Common myeloid progenitor, CD34-positive (primary cell): ENCODE measurements around the gene AKAP5.
"Not testable (repeated sequence)": the region's sequence is repeated elsewhere in the genome, so short reads cannot be mapped to it uniquely, and the experiment has no call there.

Source experiments
- CTCF ChIA-PET: fragments of 350-600 bp; sonication (Branson Sonifier 250); formaldehyde crosslinking; loops from one replicate; lab custom pipeline; 2021; ENCODE audit warnings: antibody characterized with exemption; lab: Charles Lee
- POLR2A ChIA-PET: fragments of 350-600 bp; sonication (Branson Sonifier 250); formaldehyde crosslinking; loops from one replicate; lab custom pipeline; 2021; ENCODE audit warnings: antibody characterized with exemption; lab: Charles Lee
- DNase-seq, 3 donors: peaks; one replicate each; pipeline versions ENCODE4 v3.0.0 to v3.0.0-alpha.2; 2013
- H3K27ac ChIP-seq, 2 experiments: 1 replicate in 1 of 2; 2 replicates in 1 of 2; pipeline ENCODE4 v1.7.0; 2013; ENCODE audit warnings: inconsistent platforms in 2 of 2, low read length in 2 of 2, mild to moderate bottlenecking in 2 of 2, low read depth in 1 of 2, moderate library complexity in 1 of 2; ENCODE audit not compliant: severe bottlenecking in 2 of 2, insufficient read depth in 1 of 2, poor library complexity in 1 of 2
- H3K27me3 ChIP-seq, 5 experiments: replicated peaks in 2 of 5; 1 replicate in 3 of 5; 2 replicates in 2 of 5; pipeline versions ENCODE4 v1.6.1 to v1.7.0; 2013; ENCODE audit warnings: low read length in 4 of 5, mild to moderate bottlenecking in 2 of 5, moderate library complexity in 2 of 5, inconsistent platforms in 1 of 5; ENCODE audit not compliant: insufficient read depth in 5 of 5, control insufficient read depth in 4 of 5
- H3K36me3 ChIP-seq, 4 experiments: 1 replicate in 2 of 4; 2 replicates in 2 of 4; pipeline versions ENCODE4 v1.6.1 to v1.7.0; 2013; ENCODE audit warnings: low read length in 3 of 4, control low read depth in 1 of 4, mild to moderate bottlenecking in 1 of 4; ENCODE audit not compliant: control insufficient read depth in 4 of 4, insufficient read depth in 4 of 4
- H3K4me1 ChIP-seq, 4 experiments: 1 replicate in 3 of 4; 2 replicates in 1 of 4; pipeline versions ENCODE4 v1.6.1 to v1.7.1; 2013; ENCODE audit warnings: low read length in 3 of 4, mild to moderate bottlenecking in 3 of 4, control low read depth in 1 of 4, inconsistent platforms in 1 of 4, moderate library complexity in 1 of 4; ENCODE audit not compliant: control insufficient read depth in 4 of 4, insufficient read depth in 4 of 4; ENCODE audit errors: control extremely low read depth in 1 of 4
- H3K4me3 ChIP-seq, 7 experiments: 1 replicate in 4 of 7; 2 replicates in 3 of 7; pipeline versions ENCODE4 v1.5.1 to v1.7.0; 2013; ENCODE audit warnings: mild to moderate bottlenecking in 7 of 7, low read length in 6 of 7, moderate library complexity in 6 of 7, inconsistent platforms in 2 of 7, low read depth in 2 of 7, control low read depth in 1 of 7; ENCODE audit not compliant: insufficient read depth in 4 of 7, control insufficient read depth in 1 of 7; ENCODE audit errors: extremely low read depth in 1 of 7
- H3K9me3 ChIP-seq, 5 experiments: 1 replicate in 4 of 5; 2 replicates in 1 of 5; pipeline versions ENCODE4 v1.6.1 to v1.7.1; 2013; ENCODE audit warnings: low read length in 4 of 5, mild to moderate bottlenecking in 2 of 5, inconsistent platforms in 1 of 5, low read depth in 1 of 5, moderate library complexity in 1 of 5; ENCODE audit not compliant: control insufficient read depth in 4 of 5, insufficient read depth in 2 of 5; ENCODE audit errors: control extremely low read depth in 1 of 5
- WGBS: methylation state at CpG from one replicate; pipeline ENCODE4 v1.1.5; 2013; ENCODE audit not compliant: insufficient coverage; 5-methylcytosine and 5-hydroxymethylcytosine counted together

Gene AKAP5

GRCh38 chr14:64513271-64513670 is 48.0 kb downstream of the AKAP5 start:
- DNase-seq: no peak
- CTCF ChIA-PET: no interaction called here
- Histone ChIP-seq H3K4me1 (peaks cover 9 to 32% (median 28%) of the 10 kb centered on the region in 4 experiments), H3K4me3 (no peak overlapping the region), H3K27me3 (no peaks in the 10 kb centered on the region), H3K36me3 (peaks cover 0 to 2% (median 0%) of the 10 kb centered on the region in 4 experiments), H3K9me3 (no peaks in the 10 kb centered on the region), H3K27ac (no peak overlapping the region)
- POLR2A ChIA-PET: interaction anchor here (0.5 kb wide), 1 partner anchor 222 kb away, joined by 3 read pairs; no protein-coding TSS in a partner anchor
- WGBS: 100% methylated on average over 1 of the region's 2 CpGs

- Histone ChIP-seq H3K9me3 (no peaks in the 10 kb centered on the region), H3K4me1 (peaks cover 7 to 21% (median 18%) of the 10 kb centered on the region in 4 experiments), H3K36me3 (peaks cover 0 to 2% (median 0%) of the 10 kb centered on the region in 4 experiments), H3K27me3 (no peaks in the 10 kb centered on the region), H3K27ac (no peak overlapping the region), H3K4me3 (no peak overlapping the region)
- no peak for DNase-seq
- POLR2A ChIA-PET: interaction anchor here (2.6 kb wide), 1 partner anchor 10 kb away, joined by 8 read pairs; the partner anchor contains the start of gene ZBTB1
- WGBS: no CpG with 5 or more reads among the region's 1 CpG
- CTCF ChIA-PET: interaction anchor here (1.0 to 1.2 kb wide), 5 partner anchors 11 to 122 kb away, joined by 3 to 5 read pairs (median 4); partner anchors contain the start of gene ZBTB25
Measured at GRCh38 chr14:64515053-64515452, 49.8 kb downstream of the AKAP5 start.

GRCh38 chr14:64516969-64517368 is 51.7 kb downstream of the AKAP5 start:
- Histone ChIP-seq H3K4me3 (no peak overlapping the region), H3K27ac (no peak overlapping the region), H3K9me3 (no peaks in the 10 kb centered on the region), H3K4me1 (peaks cover 0 to 3% (median 0%) of the 10 kb centered on the region in 4 experiments), H3K27me3 (no peaks in the 10 kb centered on the region), H3K36me3 (peaks cover 0 to 9% (median 5%) of the 10 kb centered on the region in 4 experiments)
- no peak for DNase-seq
- POLR2A ChIA-PET: no interaction called here
- no CpG with 5 or more reads among the region's 1 CpG for WGBS
- CTCF ChIA-PET: no interaction called here

- H3K4me3 ChIP-seq, H3K27ac ChIP-seq, POLR2A ChIA-PET, DNase-seq, H3K4me1 ChIP-seq, H3K9me3 ChIP-seq, CTCF ChIA-PET, H3K27me3 ChIP-seq: not testable (repeated sequence)
- peaks cover 3 to 15% (median 9%) of the 10 kb centered on the region in 4 experiments for H3K36me3 ChIP-seq
- 100% methylated on average over 3 of the region's 6 CpGs for WGBS
Measured at GRCh38 chr14:64517667-64518066, 52.4 kb downstream of the AKAP5 start.

- POLR2A ChIA-PET: no interaction called here
- no peaks in the 10 kb centered on the region for H3K9me3 ChIP-seq
- H3K36me3 ChIP-seq: peaks cover 8 to 21% (median 14%) of the 10 kb centered on the region in 4 experiments
- no CpG with 5 or more reads among the region's 4 CpGs for WGBS
- CTCF ChIA-PET: interaction anchor here (1.1 kb wide), 1 partner anchor 9 kb away, joined by 3 read pairs; no protein-coding TSS in a partner anchor
- no peak for DNase-seq
- no peak overlapping the region for H3K4me3 ChIP-seq
- no peak overlapping the region for H3K27ac ChIP-seq
- no peaks in the 10 kb centered on the region for H3K4me1 ChIP-seq
- no peaks in the 10 kb centered on the region for H3K27me3 ChIP-seq
Measured at GRCh38 chr14:64518229-64518628, 52.9 kb downstream of the AKAP5 start.

GRCh38 chr14:64520699-64521098 is 55.4 kb downstream of the AKAP5 start:
- ChIA-PET CTCF (interaction anchor here (0.6 to 1.8 kb wide), 2 partner anchors 9 to 47 kb away, joined by 3 to 9 read pairs; no protein-coding TSS in a partner anchor), POLR2A (no interaction called here)
- Histone ChIP-seq H3K27me3 (no peaks in the 10 kb centered on the region), H3K4me1 (no peaks in the 10 kb centered on the region), H3K36me3 (peaks cover 10 to 26% (median 17%) of the 10 kb centered on the region in 4 experiments), H3K9me3 (no peaks in the 10 kb centered on the region), H3K4me3 (no peak overlapping the region), H3K27ac (no peak overlapping the region)
- no peak for DNase-seq
- WGBS: 91% methylated on average over 3 of the region's 4 CpGs

- Histone ChIP-seq H3K27ac (no peak overlapping the region), H3K4me3 (no peak overlapping the region), H3K4me1 (no peaks in the 10 kb centered on the region), H3K9me3 (no peaks in the 10 kb centered on the region), H3K36me3 (peaks cover 15 to 27% (median 17%) of the 10 kb centered on the region in 4 experiments), H3K27me3 (no peaks in the 10 kb centered on the region)
- no peak for DNase-seq
- ChIA-PET CTCF (interaction anchor here (1.3 kb wide), 1 partner anchor 13 kb away, joined by 5 read pairs; no protein-coding TSS in a partner anchor), POLR2A (interaction anchor here (0.8 kb wide), 1 partner anchor 18 kb away, joined by 3 read pairs; the partner anchor contains the start of gene ZBTB1)
- 98% methylated on average over 6 of the region's 9 CpGs for WGBS
Measured at GRCh38 chr14:64522591-64523355, 57.5 kb downstream of the AKAP5 start.
